PC-3 (cell line): ENCODE results near the gene MAML2.

ENCODE experiments used
- CTCF ChIP-seq: fragments of 300-600 bp; sonication (generic); conservative IDR thresholded peaks from 2 replicates; pipeline ENCODE4 v1.5.1; 2017; ENCODE audit warnings: antibody characterized with exemption, low read depth, mild to moderate bottlenecking, low read length
- EZH2 ChIP-seq: fragments of 300-600 bp; sonication (generic); IDR thresholded peaks from one replicate; pipeline ENCODE4 v1.6.1; 2017; ENCODE audit warnings: antibody characterized with exemption, mild to moderate bottlenecking, low read length; ENCODE audit not compliant: unreplicated experiment
- EZH2phosphoT487 ChIP-seq: fragments of 300-600 bp; sonication (generic); IDR thresholded peaks from 2 replicates; pipeline ENCODE4 v1.6.1; 2018; ENCODE audit warnings: mild to moderate bottlenecking, antibody characterized with exemption, low read length, borderline replicate concordance

GRCh38 chr11:96309016-96309642, 33.9 kb downstream of the MAML2 start:
- TF ChIP-seq CTCF: no peak
- TF ChIP-seq EZH2phosphoT487: no peak
- TF ChIP-seq EZH2: no peak
